Measurements from ENCODE around the gene TOP2A. TPM values are rescaled to one million over a fixed set of nuclear protein-coding genes. Genes with fewer than 3 reads are reported as not detected.
"Not testable (repeated sequence)": the region's sequence is repeated elsewhere in the genome, so short reads cannot be mapped to it uniquely, and the experiment has no call there.

TOP2A gene
- total and polyA plus RNA-seq, 11 donors, result 0.11 to 28.9 (median 1.2) TPM

DNA sequence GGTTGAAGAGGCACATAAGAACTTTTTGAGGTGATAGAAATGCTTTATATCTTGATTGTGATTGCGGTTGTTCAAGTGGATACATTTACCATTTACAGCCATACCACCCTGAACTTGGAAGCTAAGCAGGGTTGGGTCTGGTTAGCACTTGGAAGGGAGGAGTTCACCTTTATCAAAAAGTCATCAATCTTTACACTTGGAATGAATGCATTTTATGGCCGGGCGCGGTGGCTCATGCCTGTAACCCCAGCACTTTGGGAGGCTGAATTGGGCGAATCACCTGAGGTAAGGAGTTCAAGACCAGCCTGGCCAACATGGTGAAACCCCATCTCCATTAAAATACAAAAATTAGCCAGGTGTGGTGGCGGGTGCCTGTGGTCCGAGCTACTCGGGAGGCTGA is 43.7 kb downstream of the TOP2A start:
- Histone ChIP-seq H3K4me3 (no peak overlapping the region), H3K9me3 (no peaks in the 10 kb centered on the region), H3K36me3 (no peaks in the 10 kb centered on the region), H3K27ac (no peak overlapping the region), H3K4me1 (no peaks in the 10 kb centered on the region), H3K27me3 (no peaks in the 10 kb centered on the region)
- no peak for ATAC-seq
- TF ChIP-seq, protein P1, sequence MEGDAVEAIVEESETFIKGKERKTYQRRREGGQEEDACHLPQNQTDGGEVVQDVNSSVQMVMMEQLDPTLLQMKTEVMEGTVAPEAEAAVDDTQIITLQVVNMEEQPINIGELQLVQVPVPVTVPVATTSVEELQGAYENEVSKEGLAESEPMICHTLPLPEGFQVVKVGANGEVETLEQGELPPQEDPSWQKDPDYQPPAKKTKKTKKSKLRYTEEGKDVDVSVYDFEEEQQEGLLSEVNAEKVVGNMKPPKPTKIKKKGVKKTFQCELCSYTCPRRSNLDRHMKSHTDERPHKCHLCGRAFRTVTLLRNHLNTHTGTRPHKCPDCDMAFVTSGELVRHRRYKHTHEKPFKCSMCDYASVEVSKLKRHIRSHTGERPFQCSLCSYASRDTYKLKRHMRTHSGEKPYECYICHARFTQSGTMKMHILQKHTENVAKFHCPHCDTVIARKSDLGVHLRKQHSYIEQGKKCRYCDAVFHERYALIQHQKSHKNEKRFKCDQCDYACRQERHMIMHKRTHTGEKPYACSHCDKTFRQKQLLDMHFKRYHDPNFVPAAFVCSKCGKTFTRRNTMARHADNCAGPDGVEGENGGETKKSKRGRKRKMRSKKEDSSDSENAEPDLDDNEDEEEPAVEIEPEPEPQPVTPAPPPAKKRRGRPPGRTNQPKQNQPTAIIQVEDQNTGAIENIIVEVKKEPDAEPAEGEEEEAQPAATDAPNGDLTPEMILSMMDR (IDR thresholded peaks at IDR 0.05), result no peak
- no peak for DNase-seq
- intact Hi-C loops (cut with DNase I), result no loop called here
- 85 to 94% (median 90%) methylated on average over 8 of the region's 8 CpGs for WGBS, 4 donors

DNA sequence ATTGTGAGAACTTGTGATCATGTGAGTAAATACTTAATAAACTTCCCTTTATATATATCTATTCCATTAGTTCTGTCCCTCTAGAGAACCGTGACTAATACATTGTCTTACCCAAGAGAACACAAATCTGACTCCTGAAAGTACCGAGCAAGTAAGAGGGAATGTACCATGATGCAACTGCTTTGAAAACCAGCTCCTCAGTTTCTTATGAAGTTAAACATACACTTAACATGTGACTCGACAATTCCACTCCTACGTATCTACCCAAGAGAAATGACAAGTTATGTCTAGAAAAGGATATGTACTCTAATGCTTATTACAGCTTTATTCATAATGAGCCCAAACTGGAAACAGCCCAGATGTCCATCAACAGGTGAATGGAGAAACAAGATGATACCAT is 44.4 kb downstream of the TOP2A start:
- no peak for DNase-seq
- TF ChIP-seq, protein P1 (IDR thresholded peaks at IDR 0.05), result no peak
- no peak for TF ChIP-seq POLR2A (IDR thresholded peaks at IDR 0.05)
- Histone ChIP-seq H3K36me3 (no peaks in the 10 kb centered on the region), H3K27ac (no peak overlapping the region), H3K9me3 (no peaks in the 10 kb centered on the region), H3K4me3 (no peak overlapping the region), H3K27me3 (no peaks in the 10 kb centered on the region), H3K4me1 (no peaks in the 10 kb centered on the region)
- ATAC-seq, result no peak
- intact Hi-C loops (cut with DNase I), result no loop called here
- 83 to 89% (median 84%) methylated on average over 4 of the region's 4 CpGs for WGBS, 4 donors

- H3K27me3 ChIP-seq; H3K36me3 ChIP-seq; H3K27ac ChIP-seq; H3K9me3 ChIP-seq; DNase-seq; H3K4me3 ChIP-seq; intact Hi-C loops (cut with DNase I); ATAC-seq; H3K4me1 ChIP-seq: not testable (repeated sequence)
- WGBS, 4 donors, result 60 to 71% (median 70%) methylated on average over 4 of the region's 4 CpGs
These were observed 45.1 kb downstream of the TOP2A start for GRCh38 chr17:40372644-40373043.

- no peaks in the 10 kb centered on the region for H3K9me3 ChIP-seq
- intact Hi-C loops (cut with DNase I), result no loop called here
- DNase-seq (no peak), ATAC-seq (no peak)
- no peaks in the 10 kb centered on the region for H3K4me1 ChIP-seq
- peak overlapping the region in 1 of 12 donors; percentile 30 for H3K27ac ChIP-seq
- H3K4me3 ChIP-seq, result no peak overlapping the region
- H3K27me3 ChIP-seq, result no peaks in the 10 kb centered on the region
- H3K36me3 ChIP-seq, result no peaks in the 10 kb centered on the region
- no peak for TF ChIP-seq POLR2A (IDR thresholded peaks at IDR 0.05)
- TF ChIP-seq, protein P1 (IDR thresholded peaks at IDR 0.05), result no peak
- 94 to 100% (median 95%) methylated on average over 2 of the region's 2 CpGs for WGBS, 4 donors
These were observed 45.7 kb downstream of the TOP2A start for GRCh38 chr17:40372031-40372430.

- DNase-seq (no peak), ATAC-seq (peak in 1 of 4 donors; percentile 31)
- TF ChIP-seq POLR2A (IDR thresholded peaks at IDR 0.05), result no peak
- TF ChIP-seq, protein P1 (IDR thresholded peaks at IDR 0.05), result no peak
- Histone ChIP-seq H3K4me1 (no peaks in the 10 kb centered on the region), H3K36me3 (no peaks in the 10 kb centered on the region), H3K27ac (no peak overlapping the region), H3K4me3 (no peak overlapping the region), H3K9me3 (no peaks in the 10 kb centered on the region), H3K27me3 (no peaks in the 10 kb centered on the region)
- WGBS, 4 donors, result 82 to 86% (median 83%) methylated on average over 16 of the region's 16 CpGs
- intact Hi-C loops (cut with DNase I), result no loop called here
These were observed 46.3 kb downstream of the TOP2A start for GRCh38 chr17:40371261-40371929.
